Effector memory CD4-positive, alpha-beta T cell (primary cell): ENCODE measurements around the gene BBS9.

ENCODE experiments used
- DNase-seq, 3 donors: peaks; one replicate each; pipeline ENCODE4 v3.0.0-alpha.2; 2020
- H3K27ac ChIP-seq: 2 replicates; pipeline ENCODE4 v1.7.0; 2013; ENCODE audit warnings: mild to moderate bottlenecking, low read length, moderate library complexity; ENCODE audit not compliant: insufficient read depth, poor library complexity, severe bottlenecking
- H3K27me3 ChIP-seq: replicated peaks from 2 replicates; pipeline ENCODE4 v1.7.0; 2013; ENCODE audit warnings: mild to moderate bottlenecking, low read length; ENCODE audit not compliant: insufficient read depth, control insufficient read depth, poor library complexity, severe bottlenecking
- H3K36me3 ChIP-seq: 2 replicates; pipeline ENCODE4 v1.7.0; 2013; ENCODE audit warnings: mild to moderate bottlenecking, low read length, moderate library complexity; ENCODE audit not compliant: control insufficient read depth, insufficient read depth
- H3K4me1 ChIP-seq: 2 replicates; pipeline ENCODE4 v1.7.0; 2013; ENCODE audit warnings: low read length, mild to moderate bottlenecking; ENCODE audit not compliant: control insufficient read depth, insufficient read depth, poor library complexity, severe bottlenecking
- H3K4me3 ChIP-seq: 2 replicates; pipeline ENCODE4 v1.7.0; 2013; ENCODE audit warnings: low read length, low read depth, mild to moderate bottlenecking; ENCODE audit not compliant: insufficient read depth, poor library complexity, severe bottlenecking
- H3K9me3 ChIP-seq: 2 replicates; pipeline ENCODE4 v1.7.0; 2013; ENCODE audit warnings: mild to moderate bottlenecking, low read length, moderate library complexity; ENCODE audit not compliant: control insufficient read depth

The BBS9 gene

DNA sequence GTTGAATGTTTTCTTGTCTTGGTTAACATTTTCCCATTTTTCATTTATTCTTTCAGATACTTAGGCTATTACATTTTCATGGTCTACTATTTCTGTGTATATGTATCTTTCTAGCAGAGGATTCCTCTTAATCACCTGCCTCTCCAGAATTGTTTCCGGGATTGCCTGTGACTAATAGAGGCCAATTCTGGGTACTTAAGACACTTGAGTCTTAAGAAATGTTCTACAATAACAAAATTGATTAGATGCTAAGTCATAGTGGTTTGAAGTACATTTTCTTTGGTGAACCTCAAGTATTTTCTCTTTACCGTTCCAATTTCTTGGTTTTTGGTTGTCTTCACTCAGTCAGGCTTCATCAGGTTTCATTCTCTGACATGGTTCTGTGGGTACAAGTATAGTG, 26.4 kb downstream of the BBS9 start:
- DNase-seq = no peak

DNA sequence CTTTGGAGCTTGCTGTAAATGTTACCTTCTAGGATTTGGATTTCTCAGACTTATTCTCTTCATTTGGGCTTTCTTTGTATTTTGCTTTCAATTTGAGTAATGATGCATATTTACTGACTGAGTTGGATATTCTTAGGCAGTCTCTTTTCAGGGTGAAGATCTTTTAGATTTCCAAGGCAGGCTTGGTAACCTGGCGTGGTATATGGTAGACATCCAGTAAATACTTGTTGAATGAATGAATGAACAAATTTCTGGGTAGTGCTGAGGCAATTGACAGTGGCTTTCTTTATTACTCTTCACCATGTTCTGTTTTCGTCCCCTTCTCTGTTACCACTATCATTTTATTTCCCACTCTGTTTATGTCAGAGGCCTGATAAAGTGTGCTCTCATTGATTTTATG, 27.1 kb downstream of the BBS9 start:
- Histone ChIP-seq H3K4me3 (no peak overlapping the region), H3K9me3 (no peaks in the 10 kb centered on the region), H3K4me1 (no peaks in the 10 kb centered on the region), H3K27me3 (no peaks in the 10 kb centered on the region), H3K27ac (no peak overlapping the region), H3K36me3 (peaks cover 3% of the 10 kb centered on the region)
- DNase-seq = no peak

More for the DNA sequence above, 26.4 kb downstream of the BBS9 start:
- no peaks in the 10 kb centered on the region for H3K4me1 ChIP-seq
- no peaks in the 10 kb centered on the region for H3K9me3 ChIP-seq
- no peak overlapping the region for H3K27ac ChIP-seq
- H3K36me3 ChIP-seq = peaks cover 3% of the 10 kb centered on the region
- H3K27me3 ChIP-seq = no peaks in the 10 kb centered on the region
- no peak overlapping the region for H3K4me3 ChIP-seq

DNA sequence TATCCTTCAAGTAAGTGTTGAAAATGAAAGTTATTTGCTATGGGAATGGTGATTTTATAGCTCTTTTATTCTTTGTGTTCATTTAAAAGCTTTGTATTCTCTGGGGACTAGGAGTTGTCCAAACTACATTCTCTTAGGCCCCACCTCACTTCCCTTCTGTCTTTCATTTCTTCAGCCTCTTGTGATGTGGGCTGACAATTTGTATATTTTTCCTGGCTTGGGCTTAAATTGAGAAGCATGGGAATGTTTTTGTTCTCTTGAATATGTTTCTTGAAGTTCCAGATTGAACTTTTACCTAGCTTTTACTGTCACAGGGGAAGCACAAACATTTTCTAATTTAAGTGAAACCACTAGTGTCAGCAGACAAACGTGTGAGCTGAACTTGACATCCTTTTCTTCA, 27.9 kb downstream of the BBS9 start:
- Histone ChIP-seq H3K36me3 (peaks cover 3% of the 10 kb centered on the region), H3K27ac (no peak overlapping the region), H3K27me3 (no peaks in the 10 kb centered on the region), H3K9me3 (no peaks in the 10 kb centered on the region), H3K4me1 (no peaks in the 10 kb centered on the region), H3K4me3 (no peak overlapping the region)
- DNase-seq = no peak

DNA sequence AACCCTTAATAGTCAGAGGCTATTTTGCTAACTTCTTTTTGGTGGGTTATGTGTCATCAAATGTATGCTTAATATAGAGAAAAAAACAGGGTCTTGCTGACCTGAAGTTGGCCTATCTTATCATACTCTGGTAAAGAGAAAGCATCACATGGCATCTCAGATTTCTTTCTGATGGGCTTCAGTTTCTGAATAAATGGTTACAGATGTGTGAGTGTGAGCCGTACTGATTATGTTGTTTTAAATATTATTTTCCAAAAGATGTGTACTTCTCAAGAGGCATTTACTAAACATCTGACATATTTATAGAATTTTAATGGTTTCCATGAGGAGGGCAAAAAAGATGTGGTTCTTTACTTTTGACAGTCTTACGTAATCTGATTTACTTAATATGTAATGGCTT, 28.4 kb downstream of the BBS9 start:
- Histone ChIP-seq H3K36me3 (peaks cover 3% of the 10 kb centered on the region), H3K4me1 (no peaks in the 10 kb centered on the region), H3K27ac (no peak overlapping the region), H3K27me3 (no peaks in the 10 kb centered on the region), H3K9me3 (no peaks in the 10 kb centered on the region), H3K4me3 (no peak overlapping the region)
- no peak for DNase-seq

DNA sequence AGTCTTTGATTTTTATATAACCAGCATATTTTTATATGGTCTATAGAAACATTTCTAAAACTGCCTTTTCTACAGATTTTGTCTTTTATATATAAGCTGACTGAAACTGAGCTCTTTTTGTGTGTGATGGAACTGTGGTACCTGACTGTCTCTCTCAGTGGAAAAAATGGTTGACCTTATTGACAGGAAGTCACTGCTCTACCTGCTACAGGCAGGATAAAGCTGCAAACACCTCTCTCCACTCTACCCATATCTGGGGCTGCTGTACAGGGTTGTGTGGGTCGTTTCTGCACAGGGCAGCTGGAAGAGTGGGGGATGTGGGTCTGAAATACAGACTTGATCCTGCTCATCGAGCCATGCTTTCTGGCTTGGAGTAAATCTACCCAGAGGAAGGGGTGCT, 48.5 kb downstream of the BBS9 start:
- no peak overlapping the region for H3K27ac ChIP-seq
- H3K4me3 ChIP-seq = no peak overlapping the region

DNA sequence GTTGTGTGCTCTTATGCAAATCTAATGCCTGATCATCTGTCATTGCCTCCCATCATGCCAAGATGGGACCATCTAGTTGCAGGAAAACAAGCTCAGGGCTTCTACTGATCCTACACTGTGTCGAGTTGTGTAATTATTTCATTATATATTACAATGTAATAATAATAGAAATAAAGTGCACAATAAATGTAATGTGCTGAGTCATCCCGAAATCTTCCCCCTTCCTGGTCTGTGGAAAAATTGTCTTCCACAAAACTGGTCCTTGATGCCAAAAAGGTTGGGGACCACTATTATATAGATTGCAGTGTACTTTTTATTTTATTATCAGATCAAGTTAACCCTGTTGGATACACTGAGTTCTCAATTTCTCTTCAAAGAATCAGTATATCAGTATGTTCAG, 50.2 kb downstream of the BBS9 start:
- Histone ChIP-seq H3K27ac (no peak overlapping the region), H3K4me1 (no peaks in the 10 kb centered on the region), H3K4me3 (no peak overlapping the region), H3K9me3 (no peaks in the 10 kb centered on the region), H3K27me3 (no peaks in the 10 kb centered on the region), H3K36me3 (peaks cover 11% of the 10 kb centered on the region)
- DNase-seq = no peak

More for the DNA sequence above, 48.5 kb downstream of the BBS9 start:
- no peak for DNase-seq
- Histone ChIP-seq H3K36me3 (peaks cover 11% of the 10 kb centered on the region), H3K9me3 (no peaks in the 10 kb centered on the region), H3K27me3 (no peaks in the 10 kb centered on the region), H3K4me1 (no peaks in the 10 kb centered on the region)

DNA sequence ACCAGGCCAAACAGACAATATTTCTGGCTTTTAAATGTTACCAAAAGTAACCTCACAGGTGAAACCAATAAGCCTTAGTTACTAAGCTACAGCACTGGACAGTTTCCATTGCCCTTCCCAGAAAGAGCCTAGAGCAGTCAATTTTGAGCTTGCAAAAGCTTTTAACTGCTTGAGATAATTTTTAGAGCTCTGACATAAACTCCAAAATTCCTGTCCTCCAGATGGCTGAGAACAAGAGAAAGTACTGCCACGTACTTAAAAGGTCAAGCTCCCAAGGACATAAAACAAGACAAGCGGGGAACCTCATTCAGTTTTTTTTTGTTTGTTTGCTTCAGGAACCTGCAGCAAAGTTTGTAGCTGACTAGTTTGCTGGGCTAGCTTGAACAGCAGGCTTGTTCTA, 54.1 kb downstream of the BBS9 start:
- no peak overlapping the region for H3K27ac ChIP-seq
- no peak overlapping the region for H3K4me3 ChIP-seq
- H3K27me3 ChIP-seq = no peaks in the 10 kb centered on the region
- H3K4me1 ChIP-seq = no peaks in the 10 kb centered on the region
- no peaks in the 10 kb centered on the region for H3K9me3 ChIP-seq
- DNase-seq = no peak
- H3K36me3 ChIP-seq = peaks cover 7% of the 10 kb centered on the region

DNA sequence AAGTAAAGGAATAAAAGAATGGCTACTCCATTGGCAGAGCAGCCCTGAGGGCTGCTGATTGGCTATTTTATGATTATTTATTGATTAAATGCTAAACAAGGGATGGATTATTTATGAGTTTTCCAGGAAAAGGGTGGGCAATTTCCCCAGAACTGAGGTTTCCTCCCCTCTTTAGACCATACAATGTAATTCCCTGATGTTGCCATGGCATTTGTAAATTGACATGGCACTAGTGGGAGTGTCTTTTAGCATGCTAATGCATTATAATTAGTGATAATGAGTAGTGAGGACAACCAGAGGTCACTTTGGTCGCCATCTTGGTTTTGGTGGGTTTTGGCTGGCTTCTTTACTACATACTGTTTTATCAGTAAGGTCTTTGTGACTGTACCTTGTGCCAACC, 55.5 kb downstream of the BBS9 start:
- Histone ChIP-seq H3K27me3 (no peaks in the 10 kb centered on the region), H3K36me3 (peaks cover 7% of the 10 kb centered on the region), H3K9me3 (no peaks in the 10 kb centered on the region), H3K4me1 (no peaks in the 10 kb centered on the region), H3K4me3 (no peak overlapping the region), H3K27ac (no peak overlapping the region)
- DNase-seq = no peak

DNA sequence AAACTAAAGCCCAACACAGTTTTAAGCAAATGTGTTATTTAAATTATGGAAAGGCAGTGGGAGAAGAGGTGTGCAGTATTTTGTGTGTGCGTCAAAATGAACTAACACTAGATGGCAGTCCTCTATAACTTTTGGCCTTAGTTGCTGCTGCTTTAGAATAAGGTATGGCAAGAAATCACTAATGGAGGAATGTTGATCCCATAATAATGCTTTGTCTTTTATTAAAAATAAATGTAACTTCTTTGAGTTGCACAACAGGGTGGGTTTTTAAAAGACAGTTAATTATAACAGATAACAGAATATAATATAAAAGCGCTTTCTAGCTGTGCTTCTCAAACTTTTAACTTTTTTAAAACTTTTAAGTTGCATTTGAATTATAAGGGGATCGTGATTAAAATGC, 56.4 kb downstream of the BBS9 start:
- Histone ChIP-seq H3K27me3 (no peaks in the 10 kb centered on the region), H3K27ac (no peak overlapping the region), H3K4me3 (no peak overlapping the region), H3K36me3 (peaks cover 4% of the 10 kb centered on the region), H3K4me1 (no peaks in the 10 kb centered on the region), H3K9me3 (no peaks in the 10 kb centered on the region)
- no peak for DNase-seq

DNA sequence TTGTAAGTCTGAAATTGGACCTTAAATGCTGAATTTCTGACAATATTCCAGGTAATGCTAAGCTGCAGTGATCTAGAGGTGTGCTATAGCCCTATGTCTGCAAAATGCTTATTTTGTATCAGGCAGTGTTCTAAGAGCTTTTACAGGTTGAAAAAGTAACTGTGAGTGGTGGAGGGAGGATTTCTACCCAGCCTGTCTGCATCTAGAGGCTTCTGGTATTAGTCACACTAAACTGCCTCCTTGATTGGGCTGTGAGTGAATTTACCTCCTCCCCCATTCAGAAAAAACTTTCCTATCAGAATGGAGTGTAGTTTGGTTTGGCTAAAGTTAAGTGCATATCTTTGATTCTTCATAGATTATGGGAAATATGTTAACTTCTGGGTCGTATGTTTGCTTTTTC, 56.8 kb downstream of the BBS9 start:
- H3K36me3 ChIP-seq = peaks cover under 1% of the 10 kb centered on the region
- no peak overlapping the region for H3K27ac ChIP-seq
- no peak overlapping the region for H3K4me3 ChIP-seq
- DNase-seq = no peak
- H3K4me1 ChIP-seq = no peaks in the 10 kb centered on the region
- no peaks in the 10 kb centered on the region for H3K27me3 ChIP-seq
- H3K9me3 ChIP-seq = no peaks in the 10 kb centered on the region
